ENCODE results near the gene DNAJB7.
"Not testable (repeated sequence)": the region's sequence is repeated elsewhere in the genome, so short reads cannot be mapped to it uniquely, and the experiment has no call there.

DNAJB7 gene

GRCh38 chr22:40876907-40877306 lies 15.0 kb upstream of the DNAJB7 start:
- Histone ChIP-seq H3K9ac (no peak overlapping the region), H3K4me1 (no peaks in the 10 kb centered on the region), H3K9me3 (replicated peaks in 1 of 11) (no peaks in the 10 kb centered on the region), H3K36me3 (peaks cover 33 to 88% (median 55%) of the 10 kb centered on the region in 11 experiments), H4K20me1 (peaks cover 0 to 3% (median 0%) of the 10 kb centered on the region in 11 experiments; a peak in 1 of 22 replicates), H3K4me3 (no peak overlapping the region), H3K27me3 (no peaks in the 10 kb centered on the region), H3K27ac (no peak overlapping the region), H3K4me2 (no peak overlapping the region)
- no peak for TF ChIP-seq Cebpa-rat (IDR thresholded peaks at IDR 0.05)

- no peak overlapping the region for H3K27ac ChIP-seq
- H3K4me2 ChIP-seq = no peak overlapping the region
- H3K27me3 ChIP-seq = no peaks in the 10 kb centered on the region
- H3K4me3 ChIP-seq = no peak overlapping the region
- TF ChIP-seq Cebpa-rat (IDR thresholded peaks at IDR 0.05) = no peak
- H3K9me3 ChIP-seq (replicated peaks in 1 of 11) = no peaks in the 10 kb centered on the region
- no peaks in the 10 kb centered on the region; a peak in 1 of 22 replicates for H4K20me1 ChIP-seq
- no peak overlapping the region for H3K9ac ChIP-seq
- H3K36me3 ChIP-seq = peaks cover 38 to 92% (median 61%) of the 10 kb centered on the region in 11 experiments
- no peaks in the 10 kb centered on the region for H3K4me1 ChIP-seq
Observed at GRCh38 chr22:40875111-40875510, 13.2 kb upstream of the DNAJB7 start.

- Histone ChIP-seq H4K20me1 (no peaks in the 10 kb centered on the region; a peak in 1 of 22 replicates), H3K27me3 (no peaks in the 10 kb centered on the region), H3K9me3 (replicated peaks in 1 of 11) (no peaks in the 10 kb centered on the region), H3K9ac (no peak overlapping the region), H3K4me3 (no peak overlapping the region), H3K27ac (no peak overlapping the region), H3K4me1 (no peaks in the 10 kb centered on the region), H3K4me2 (no peak overlapping the region), H3K36me3 (peaks cover 39 to 92% (median 61%) of the 10 kb centered on the region in 11 experiments)
- TF ChIP-seq Cebpa-rat (IDR thresholded peaks at IDR 0.05) = no peak
Observed at GRCh38 chr22:40874016-40874415, 12.1 kb upstream of the DNAJB7 start.

- H3K9me3 ChIP-seq (replicated peaks in 1 of 11); H3K4me3 ChIP-seq; H3K9ac ChIP-seq; H3K27me3 ChIP-seq; H3K4me2 ChIP-seq; H3K27ac ChIP-seq: not testable (repeated sequence)
- H4K20me1 ChIP-seq = peaks cover 0 to 14% (median 4%) of the 10 kb centered on the region in 11 experiments; a peak in 2 of 22 replicates
- peaks cover 7 to 16% (median 12%) of the 10 kb centered on the region in 10 experiments; a peak in 19 of 20 replicates for H3K4me1 ChIP-seq
- peaks cover 20 to 48% (median 36%) of the 10 kb centered on the region in 11 experiments for H3K36me3 ChIP-seq
Observed at GRCh38 chr22:40868379-40868778, 6.5 kb upstream of the DNAJB7 start.

GRCh38 chr22:40867109-40867508 lies 5.2 kb upstream of the DNAJB7 start:
- Histone ChIP-seq H3K4me3 (no peak overlapping the region), H3K27ac (no peak overlapping the region), H3K27me3 (no peaks in the 10 kb centered on the region), H3K4me2 (no peak overlapping the region), H4K20me1 (peaks cover 0 to 18% (median 4%) of the 10 kb centered on the region in 11 experiments; a peak in 3 of 22 replicates), H3K4me1 (peaks cover 7 to 29% (median 13%) of the 10 kb centered on the region in 10 experiments; a peak in 19 of 20 replicates), H3K9ac (no peak overlapping the region), H3K9me3 (replicated peaks in 1 of 11) (no peaks in the 10 kb centered on the region), H3K36me3 (peaks cover 19 to 49% (median 29%) of the 10 kb centered on the region in 11 experiments)
- TF ChIP-seq Cebpa-rat (IDR thresholded peaks at IDR 0.05) = no peak

- peak overlapping the region in 3 of 11 experiments; percentile 77 to 84 (median 82); a peak in 4 of 22 replicates for H3K4me2 ChIP-seq
- TF ChIP-seq Cebpa-rat (IDR thresholded peaks at IDR 0.05) = no peak
- H3K36me3 ChIP-seq = peaks cover 15 to 44% (median 26%) of the 10 kb centered on the region in 11 experiments; a peak in 18 of 22 replicates
- H3K27ac ChIP-seq = peak overlapping the region in 1 of 11 experiments; percentile 36; a peak in 1 of 22 replicates
- H4K20me1 ChIP-seq = peaks cover 0 to 18% (median 4%) of the 10 kb centered on the region in 11 experiments; a peak in 3 of 22 replicates
- H3K4me3 ChIP-seq = no peak overlapping the region
- H3K4me1 ChIP-seq = peaks cover 18 to 53% (median 30%) of the 10 kb centered on the region in 10 experiments
- H3K9me3 ChIP-seq (replicated peaks in 1 of 11) = no peaks in the 10 kb centered on the region
- no peaks in the 10 kb centered on the region for H3K27me3 ChIP-seq
- H3K9ac ChIP-seq = no peak overlapping the region
Observed at GRCh38 chr22:40862537-40862936, 624 bp upstream of the DNAJB7 start.

- Histone ChIP-seq H3K4me1 (peaks cover 38 to 58% (median 45%) of the 10 kb centered on the region in 10 experiments), H4K20me1 (peaks cover 27 to 40% (median 32%) of the 10 kb centered on the region in 11 experiments; a peak in 20 of 22 replicates), H3K9ac (peak overlapping the region; percentile 85 to 97 (median 93)), H3K27ac (peak overlapping the region; percentile 91 to 98 (median 96)), H3K4me2 (peak overlapping the region; percentile 79 to 96 (median 93)), H3K9me3 (replicated peaks in 1 of 11) (no peaks in the 10 kb centered on the region), H3K27me3 (no peaks in the 10 kb centered on the region), H3K36me3 (peaks cover 15 to 54% (median 36%) of the 10 kb centered on the region in 11 experiments; a peak in 19 of 22 replicates), H3K4me3 (peak overlapping the region; percentile 83 to 97 (median 92))
- 0 out of 22 replicates have a peak, but pooled peaks of 2 of the 11 experiments have one; percentile 18 to 24 for TF ChIP-seq Cebpa-rat (IDR thresholded peaks at IDR 0.05)
Observed at GRCh38 chr22:40857309-40857855, 4.5 kb downstream of the DNAJB7 start.

- H3K9me3 ChIP-seq (replicated peaks in 1 of 11) = no peaks in the 10 kb centered on the region
- H3K27ac ChIP-seq = peak within 1 kb of the TSS; percentile 91 to 98 (median 96)
Observed at GRCh38 chr22:40856513-40857308, 5.2 kb downstream of the DNAJB7 start, which contains the start of the genes ST13 and XPNPEP3. Gene ST13 (minus strand): TSS chr22:40856639. CDS start chr22:40856540, 99 bp downstream. Gene XPNPEP3 (plus strand): TSS chr22:40857148. CDS start chr22:40857182, 34 bp downstream.

More at GRCh38 chr22:40856513-40857308, 5.2 kb downstream of the DNAJB7 start, which contains the start of the genes ST13 and XPNPEP3:
- Histone ChIP-seq H3K27me3 (no peaks in the 10 kb centered on the region), H3K9ac (peak within 1 kb of the TSS; percentile 85 to 97 (median 93)), H3K36me3 (peaks cover 11 to 55% (median 36%) of the 10 kb centered on the region in 11 experiments; a peak in 20 of 22 replicates), H3K4me2 (peak within 1 kb of the TSS; percentile 88 to 99 (median 93)), H4K20me1 (peaks cover 33 to 47% (median 39%) of the 10 kb centered on the region in 11 experiments; a peak in 20 of 22 replicates), H3K4me1 (peaks cover 38 to 53% (median 45%) of the 10 kb centered on the region in 10 experiments), H3K4me3 (peak within 1 kb of the TSS; percentile 83 to 97 (median 92))
- no peak for TF ChIP-seq Cebpa-rat (IDR thresholded peaks at IDR 0.05)
